HCT116 (cell line): ENCODE measurements around the gene TEFM.

Experiments
- EZH2 ChIP-seq: fragments of 200-600 bp; sonication (generic); IDR thresholded peaks from 2 replicates; pipeline ENCODE4 v1.6.1; 2017; ENCODE audit warnings: antibody characterized with exemption, mixed run types
- POLR2AphosphoS5 ChIP-seq: IDR thresholded peaks from 2 replicates; pipeline ENCODE4 v1.6.1; 2011; ENCODE audit warnings: mild to moderate bottlenecking, low read depth, low read length, moderate library complexity
- TF ChIP-seq, protein P1 (sequence below), 3 experiments: fragments of 200-600 bp in 1 of 3; sonication (generic) in 1 of 3; IDR thresholded peaks in 2 of 3; conservative IDR thresholded peaks in 1 of 3; 2 replicates each; pipeline ENCODE4 v1.5.1; 2012 to 2017; ENCODE audit warnings: low read depth in 2 of 3, low read length in 2 of 3, antibody characterized with exemption in 1 of 3, borderline replicate concordance in 1 of 3, control low read depth in 1 of 3, mild to moderate bottlenecking in 1 of 3, mixed read lengths in 1 of 3, mixed run types in 1 of 3, moderate library complexity in 1 of 3; ENCODE audit not compliant: insufficient read depth in 1 of 3

DNA sequence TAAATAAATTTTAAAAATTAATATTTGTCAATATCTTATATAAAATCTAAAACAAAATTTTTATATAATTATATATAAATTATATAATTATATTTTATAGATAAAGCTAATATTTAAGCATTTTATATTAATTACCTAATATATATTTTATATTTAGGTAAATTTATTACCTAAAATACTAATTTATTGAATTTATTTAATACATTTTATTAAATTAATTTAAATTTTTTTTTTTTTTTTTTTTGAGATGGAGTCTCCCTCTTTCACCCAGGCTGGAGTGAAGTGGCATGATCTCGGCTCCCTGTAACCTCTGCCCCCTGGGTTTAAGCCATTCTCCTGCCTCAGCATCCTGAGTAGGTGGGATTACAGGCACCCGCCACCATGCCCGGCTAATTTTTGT is 51.9 kb downstream of the TEFM start:
- TF ChIP-seq EZH2: no peak
- TF ChIP-seq POLR2AphosphoS5: no peak
- TF ChIP-seq, protein P1, sequence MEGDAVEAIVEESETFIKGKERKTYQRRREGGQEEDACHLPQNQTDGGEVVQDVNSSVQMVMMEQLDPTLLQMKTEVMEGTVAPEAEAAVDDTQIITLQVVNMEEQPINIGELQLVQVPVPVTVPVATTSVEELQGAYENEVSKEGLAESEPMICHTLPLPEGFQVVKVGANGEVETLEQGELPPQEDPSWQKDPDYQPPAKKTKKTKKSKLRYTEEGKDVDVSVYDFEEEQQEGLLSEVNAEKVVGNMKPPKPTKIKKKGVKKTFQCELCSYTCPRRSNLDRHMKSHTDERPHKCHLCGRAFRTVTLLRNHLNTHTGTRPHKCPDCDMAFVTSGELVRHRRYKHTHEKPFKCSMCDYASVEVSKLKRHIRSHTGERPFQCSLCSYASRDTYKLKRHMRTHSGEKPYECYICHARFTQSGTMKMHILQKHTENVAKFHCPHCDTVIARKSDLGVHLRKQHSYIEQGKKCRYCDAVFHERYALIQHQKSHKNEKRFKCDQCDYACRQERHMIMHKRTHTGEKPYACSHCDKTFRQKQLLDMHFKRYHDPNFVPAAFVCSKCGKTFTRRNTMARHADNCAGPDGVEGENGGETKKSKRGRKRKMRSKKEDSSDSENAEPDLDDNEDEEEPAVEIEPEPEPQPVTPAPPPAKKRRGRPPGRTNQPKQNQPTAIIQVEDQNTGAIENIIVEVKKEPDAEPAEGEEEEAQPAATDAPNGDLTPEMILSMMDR (IDR thresholded peaks at IDR 0.05 in 2 of 3, conservative IDR thresholded peaks at IDR 0.05 in 1 of 3; ENCODE audit: borderline replicate concordance in 1 of 3, insufficient read depth in 1 of 3, low read depth in 2 of 3, low read length in 2 of 3): no peak
